CD4-positive, alpha-beta T cell (primary cell): ENCODE measurements around the gene INPP4B. TPM values are rescaled to one million over a fixed set of nuclear protein-coding genes. Genes with fewer than 3 reads are reported as not detected.

ENCODE experiments used
- ATAC-seq: fragments of 200-7000 bp; cut with Tn5 transposase; one replicate; pipeline ENCODE4 v1.10.0; 2022; ENCODE audit warnings: mild to moderate bottlenecking; ENCODE audit not compliant: poor library complexity
- CTCF ChIA-PET: fragments of 350-600 bp; sonication (Branson Sonifier 250); formaldehyde crosslinking; loops from one replicate; lab custom pipeline; 2021; ENCODE audit warnings: antibody characterized with exemption, inconsistent platforms; lab: Charles Lee
- POLR2A ChIA-PET: fragments of 350-600 bp; sonication (Branson Sonifier 250); formaldehyde crosslinking; loops from one replicate; lab custom pipeline; 2021; ENCODE audit warnings: antibody characterized with exemption, inconsistent platforms; lab: Charles Lee
- DNase-seq, 14 experiments: peaks; one replicate each; pipeline ENCODE4 v3.0.0-alpha.2; 2013 to 2020; ENCODE audit warnings: mixed read lengths in 2 of 14
- H3K27ac ChIP-seq, 2 donors: one replicate each; pipeline versions ENCODE4 v1.5.1 to v1.7.0; 2013; ENCODE audit warnings: low read length in 2 of 2, low read depth in 1 of 2, mild to moderate bottlenecking in 1 of 2
- H3K27me3 ChIP-seq, 2 experiments: 1 replicate in 1 of 2; 2 replicates in 1 of 2; pipeline versions ENCODE4 v1.6.1 to v1.7.0; 2013; ENCODE audit warnings: low read length in 2 of 2, control low read depth in 1 of 2, mild to moderate bottlenecking in 1 of 2, moderate library complexity in 1 of 2; ENCODE audit not compliant: insufficient read depth in 2 of 2, control insufficient read depth in 1 of 2
- H3K36me3 ChIP-seq: one replicate; pipeline ENCODE4 v1.6.1; 2013; ENCODE audit warnings: low read length, control low read depth; ENCODE audit not compliant: insufficient read depth
- H3K4me1 ChIP-seq: one replicate; pipeline ENCODE4 v1.6.1; 2013; ENCODE audit warnings: low read length, control low read depth; ENCODE audit not compliant: insufficient read depth
- H3K4me3 ChIP-seq: one replicate; pipeline ENCODE4 v1.5.1; 2013; ENCODE audit warnings: mild to moderate bottlenecking, low read length, moderate library complexity
- H3K9me3 ChIP-seq, 2 experiments: 1 replicate in 1 of 2; 2 replicates in 1 of 2; pipeline versions ENCODE4 v1.6.1 to v1.7.0; 2013; ENCODE audit warnings: low read length in 2 of 2, mild to moderate bottlenecking in 2 of 2, control low read depth in 1 of 2, moderate library complexity in 1 of 2; ENCODE audit not compliant: control insufficient read depth in 1 of 2, insufficient read depth in 1 of 2
- H3K27ac Mint-ChIP-seq: one replicate; pipeline ENCODE4 v1.8.0; 2020; ENCODE audit warnings: mixed read lengths
- H3K27me3 Mint-ChIP-seq: one replicate; pipeline ENCODE4 v1.8.0; 2021; ENCODE audit warnings: mixed read lengths
- H3K36me3 Mint-ChIP-seq: one replicate; pipeline ENCODE4 v1.8.0; 2021; ENCODE audit warnings: low read depth, mixed read lengths
- H3K4me1 Mint-ChIP-seq: one replicate; pipeline ENCODE4 v1.8.0; 2021; ENCODE audit warnings: low read depth, mixed read lengths
- H3K4me3 Mint-ChIP-seq: one replicate; pipeline ENCODE4 v1.8.0; 2020; ENCODE audit warnings: mild to moderate bottlenecking, mixed read lengths
- H3K9me3 Mint-ChIP-seq: one replicate; pipeline ENCODE4 v1.8.0; 2020; ENCODE audit warnings: mixed read lengths
- CTCF ChIP-seq: fragments of 200-600 bp; IDR thresholded peaks from one replicate; pipeline ENCODE4 v1.8.0; 2022; ENCODE audit warnings: antibody characterized with exemption, mild to moderate bottlenecking
- intact Hi-C, 2 experiments: fragments of 100-400 bp; cut with DNase I in 1 of 2; cut with micrococcal nuclease in 1 of 2; formaldehyde crosslinking; loops; one replicate each; pipeline versions ENCODE4 v1.15.1 to v1.9.0; 2023 to 2025; cut with DNase I, micrococcal nuclease
- total RNA-seq, 174 experiments: library from RNA in 2 of 174; stranded (reverse) in 2 of 174; gene quantifications; one replicate each; pipeline ENCODE4 v1.2.3 and lab custom pipeline; 2021 to 2026

The INPP4B gene
- total RNA-seq, 2 experiments from 2014 or later = 50.7 to 53.8 TPM

GRCh38 chr4:142548491-142548890 is 297.6 kb downstream of the INPP4B start:
- Mint-ChIP-seq H3K4me3 (no peak overlapping the region), H3K27ac (no peak overlapping the region), H3K9me3 (no peaks in the 10 kb centered on the region), H3K36me3 (no peaks in the 10 kb centered on the region), H3K4me1 (peaks cover 58% of the 10 kb centered on the region), H3K27me3 (no peaks in the 10 kb centered on the region)
- H3K27ac ChIP-seq = no peak overlapping the region
- DNase-seq (no peak), ATAC-seq (no peak)
- H3K36me3 ChIP-seq = no peaks in the 10 kb centered on the region
- intact Hi-C loops = no loop called here
- H3K4me3 ChIP-seq = no peak overlapping the region
- no peaks in the 10 kb centered on the region for H3K27me3 ChIP-seq
- no peaks in the 10 kb centered on the region for H3K9me3 ChIP-seq
- no peak for TF ChIP-seq CTCF
- ChIA-PET CTCF (interaction anchor here (1.0 kb wide), 1 partner anchor 195 kb away, joined by 4 read pairs; no protein-coding TSS in a partner anchor), POLR2A (interaction anchor here (1.1 to 1.5 kb wide), 2 partner anchors 9 to 10 kb away, joined by 3 read pairs; no protein-coding TSS in a partner anchor)
- peaks cover 14% of the 10 kb centered on the region for H3K4me1 ChIP-seq

GRCh38 chr4:142547974-142548373 is 298.1 kb downstream of the INPP4B start:
- ChIA-PET CTCF (interaction anchor here (1.0 to 1.4 kb wide), 2 partner anchors 11 to 195 kb away, joined by 4 to 5 read pairs; no protein-coding TSS in a partner anchor), POLR2A (interaction anchor here (1.1 to 1.5 kb wide), 2 partner anchors 9 to 10 kb away, joined by 3 read pairs; no protein-coding TSS in a partner anchor)
- intact Hi-C loops = no loop called here
- peaks cover 14% of the 10 kb centered on the region for H3K4me1 ChIP-seq
- H3K36me3 ChIP-seq = no peaks in the 10 kb centered on the region
- DNase-seq = no peak
- Mint-ChIP-seq H3K36me3 (no peaks in the 10 kb centered on the region), H3K27me3 (no peaks in the 10 kb centered on the region), H3K9me3 (no peaks in the 10 kb centered on the region), H3K4me3 (no peak overlapping the region), H3K27ac (no peak overlapping the region), H3K4me1 (peaks cover 53% of the 10 kb centered on the region)
- no peak for ATAC-seq
- H3K27me3 ChIP-seq = no peaks in the 10 kb centered on the region
- no peak for TF ChIP-seq CTCF
- no peaks in the 10 kb centered on the region for H3K9me3 ChIP-seq
- no peak overlapping the region for H3K27ac ChIP-seq
- no peak overlapping the region for H3K4me3 ChIP-seq

GRCh38 chr4:142544594-142544993 is 301.5 kb downstream of the INPP4B start:
- H3K4me1 Mint-ChIP-seq = peaks cover 41% of the 10 kb centered on the region
- no peak for DNase-seq
- no peak overlapping the region for H3K4me3 Mint-ChIP-seq
- intact Hi-C loops = no loop called here
- ChIA-PET POLR2A (interaction anchor here (1.4 kb wide), 1 partner anchor 8 kb away, joined by 5 read pairs; no protein-coding TSS in a partner anchor), CTCF (no interaction called here)
- H3K27ac Mint-ChIP-seq = no peak overlapping the region
- TF ChIP-seq CTCF = no peak
- ATAC-seq = no peak
- Histone ChIP-seq H3K9me3 (no peaks in the 10 kb centered on the region), H3K36me3 (no peaks in the 10 kb centered on the region), H3K4me3 (no peak overlapping the region), H3K27ac (no peak overlapping the region), H3K27me3 (no peaks in the 10 kb centered on the region), H3K4me1 (peaks cover 10% of the 10 kb centered on the region)
- no peaks in the 10 kb centered on the region for H3K9me3 Mint-ChIP-seq
- no peaks in the 10 kb centered on the region for H3K27me3 Mint-ChIP-seq
- no peaks in the 10 kb centered on the region for H3K36me3 Mint-ChIP-seq
